ENCODE results near the gene ADCY3. TPM values are rescaled to one million over a fixed set of nuclear protein-coding genes. Genes with fewer than 3 reads are reported as not detected.

ADCY3 gene
- total RNA-seq, 3 donors from 2014 or later (not counting 1 experiment from before 2014, with no cell fraction given) = 5.4 to 9.2 (median 7.6) TPM

GRCh38 chr2:24845691-24846090, 74.3 kb downstream of the ADCY3 start:
- Histone ChIP-seq H3K4me1 (ENCODE audit: control insufficient read depth, insufficient read depth, low read length) (no peaks in the 10 kb centered on the region), H3K27me3 (ENCODE audit: control insufficient read depth, insufficient read depth, low read length) (no peaks in the 10 kb centered on the region), H3K36me3 (ENCODE audit: control insufficient read depth, insufficient read depth, low read length) (no peaks in the 10 kb centered on the region), H3K9me3 (ENCODE audit: control insufficient read depth, insufficient read depth, low read length) (peaks cover 7% of the 10 kb centered on the region), H3K27ac (ENCODE audit: low read length) (no peak overlapping the region), H3K4me3 (ENCODE audit: low read length) (no peak overlapping the region)
- no peak overlapping the region for H3K27ac Mint-ChIP-seq
- no peaks in the 10 kb centered on the region for H3K36me3 Mint-ChIP-seq
- WGBS (ENCODE audit: insufficient coverage) = 91% methylated on average over 5 of the region's 5 CpGs
- H3K9me3 Mint-ChIP-seq = no peaks in the 10 kb centered on the region
- H3K4me3 Mint-ChIP-seq = no peak overlapping the region
- no peaks in the 10 kb centered on the region for H3K4me1 Mint-ChIP-seq
- H3K27me3 Mint-ChIP-seq (ENCODE audit: low read depth in 2 of 2) = no peaks in the 10 kb centered on the region
- intact Hi-C loops (cut with micrococcal nuclease) = no loop called here
- TF ChIP-seq CTCF (IDR thresholded peaks at IDR 0.05) = no peak
- no peak for ATAC-seq
- DNase-seq = no peak

- Histone ChIP-seq H3K4me1 (ENCODE audit: control insufficient read depth, insufficient read depth, low read length) (no peaks in the 10 kb centered on the region), H3K27ac (ENCODE audit: low read length) (no peak overlapping the region), H3K9me3 (ENCODE audit: control insufficient read depth, insufficient read depth, low read length) (peaks cover 7% of the 10 kb centered on the region), H3K4me3 (ENCODE audit: low read length) (no peak overlapping the region), H3K27me3 (ENCODE audit: control insufficient read depth, insufficient read depth, low read length) (no peaks in the 10 kb centered on the region), H3K36me3 (ENCODE audit: control insufficient read depth, insufficient read depth, low read length) (peaks cover 2% of the 10 kb centered on the region)
- Mint-ChIP-seq H3K4me1 (no peaks in the 10 kb centered on the region), H3K27ac (no peak overlapping the region), H3K27me3 (ENCODE audit: low read depth in 2 of 2) (no peaks in the 10 kb centered on the region), H3K4me3 (no peak overlapping the region), H3K36me3 (no peaks in the 10 kb centered on the region), H3K9me3 (no peaks in the 10 kb centered on the region)
- intact Hi-C loops (cut with micrococcal nuclease) = no loop called here
- TF ChIP-seq CTCF (IDR thresholded peaks at IDR 0.05) = no peak
- DNase-seq (no peak), ATAC-seq (no peak)
- 96% methylated on average over 9 of the region's 9 CpGs for WGBS (ENCODE audit: insufficient coverage)
Observed at GRCh38 chr2:24844023-24844685, 75.9 kb downstream of the ADCY3 start.

GRCh38 chr2:24843330-24843860, 76.6 kb downstream of the ADCY3 start:
- Histone ChIP-seq H3K4me1 (ENCODE audit: control insufficient read depth, insufficient read depth, low read length) (no peaks in the 10 kb centered on the region), H3K9me3 (ENCODE audit: control insufficient read depth, insufficient read depth, low read length) (no peaks in the 10 kb centered on the region), H3K27ac (ENCODE audit: low read length) (no peak overlapping the region), H3K4me3 (ENCODE audit: low read length) (no peak overlapping the region), H3K27me3 (ENCODE audit: control insufficient read depth, insufficient read depth, low read length) (no peaks in the 10 kb centered on the region), H3K36me3 (ENCODE audit: control insufficient read depth, insufficient read depth, low read length) (peaks cover 2% of the 10 kb centered on the region)
- no peak overlapping the region for H3K4me3 Mint-ChIP-seq
- no peaks in the 10 kb centered on the region for H3K36me3 Mint-ChIP-seq
- intact Hi-C loops (cut with micrococcal nuclease) = no loop called here
- H3K27ac Mint-ChIP-seq = no peak overlapping the region
- H3K27me3 Mint-ChIP-seq (ENCODE audit: low read depth in 2 of 2) = no peaks in the 10 kb centered on the region
- H3K4me1 Mint-ChIP-seq = no peaks in the 10 kb centered on the region
- TF ChIP-seq CTCF (IDR thresholded peaks at IDR 0.05) = no peak
- DNase-seq = no peak
- 97% methylated on average over 12 of the region's 12 CpGs for WGBS (ENCODE audit: insufficient coverage)
- no peaks in the 10 kb centered on the region for H3K9me3 Mint-ChIP-seq
- ATAC-seq = no peak
